ENCODE results near the gene PDCD5. TPM values are rescaled to one million over a fixed set of nuclear protein-coding genes. Genes with fewer than 3 reads are reported as not detected.

Gene PDCD5
- total and polyA plus RNA-seq, 4 donors = 71.2 to 110 (median 81.2) TPM

DNA sequence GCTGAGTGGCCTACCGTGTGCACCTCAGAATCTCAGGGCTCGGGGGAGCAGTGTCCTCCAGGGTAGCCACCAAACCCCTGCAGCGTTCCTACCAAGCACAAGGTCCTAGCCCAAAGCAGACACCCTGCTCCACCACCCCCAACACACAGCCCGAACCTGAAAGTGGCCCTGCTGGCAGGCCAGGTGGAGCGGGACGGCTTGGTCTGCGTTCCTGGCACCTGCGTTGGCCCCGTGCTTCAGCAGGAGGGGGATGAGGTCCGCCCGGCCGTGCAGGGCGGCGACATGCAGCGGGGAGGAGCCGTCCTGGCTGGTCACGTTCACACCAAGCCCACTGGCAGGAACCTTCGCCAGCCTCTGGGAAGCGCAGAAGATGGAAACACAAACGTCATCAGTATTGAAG, 26.5 kb downstream of the PDCD5 start:
- no peaks in the 10 kb centered on the region for H3K9me3 ChIP-seq (ENCODE audit: control insufficient read depth, low read length)
- no peak for ATAC-seq (ENCODE audit: low FRiP score)
- H3K27ac ChIP-seq (ENCODE audit: low read depth in 1 of 2, low read length in 2 of 2) = no peak overlapping the region
- no peak overlapping the region for H3K4me3 ChIP-seq (ENCODE audit: low read length in 2 of 2)
- 96% methylated on average over 20 of the region's 20 CpGs for WGBS, 2 donors
- intact Hi-C loops (cut with DNase I) = no loop called here
- peaks cover 7 to 10% of the 10 kb centered on the region in 2 donors for H3K36me3 ChIP-seq (ENCODE audit: control insufficient read depth in 1 of 2, insufficient read depth in 2 of 2, low read length in 1 of 2)
- H3K4me1 ChIP-seq (ENCODE audit: control insufficient read depth in 1 of 2, insufficient read depth in 2 of 2, low read length in 2 of 2) = no peaks in the 10 kb centered on the region
- H3K27me3 ChIP-seq (ENCODE audit: control insufficient read depth in 1 of 2, insufficient read depth in 2 of 2, low read length in 1 of 2) = no peaks in the 10 kb centered on the region
- no peak for DNase-seq

DNA sequence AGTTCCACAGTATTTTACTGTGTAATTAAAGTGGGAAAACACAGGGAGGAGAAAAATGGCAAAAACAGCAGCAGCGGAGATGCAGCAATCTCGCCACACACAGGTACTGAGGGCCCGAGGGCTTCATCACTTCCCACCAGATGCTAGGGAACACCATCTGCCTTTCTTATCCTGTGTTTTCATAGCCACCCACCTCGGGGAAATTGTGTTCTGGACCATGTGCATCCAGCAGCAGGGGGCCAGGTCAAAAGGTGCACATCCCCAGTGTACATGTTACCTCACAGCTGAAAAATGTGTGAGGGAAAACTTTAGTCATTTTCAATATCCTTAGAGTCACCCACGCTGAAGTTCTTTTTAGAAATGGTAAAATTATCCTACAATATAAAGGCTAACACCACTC, 30.2 kb downstream of the PDCD5 start:
- DNase-seq (no peak), ATAC-seq (ENCODE audit: low FRiP score) (no peak)
- Histone ChIP-seq H3K9me3 (ENCODE audit: control insufficient read depth, low read length) (no peaks in the 10 kb centered on the region), H3K27ac (ENCODE audit: low read depth in 1 of 2, low read length in 2 of 2) (no peak overlapping the region), H3K27me3 (ENCODE audit: control insufficient read depth in 1 of 2, insufficient read depth in 2 of 2, low read length in 1 of 2) (no peaks in the 10 kb centered on the region), H3K4me1 (ENCODE audit: control insufficient read depth in 1 of 2, insufficient read depth in 2 of 2, low read length in 2 of 2) (no peaks in the 10 kb centered on the region), H3K36me3 (ENCODE audit: control insufficient read depth in 1 of 2, insufficient read depth in 2 of 2, low read length in 1 of 2) (peaks cover 10 to 18% of the 10 kb centered on the region in 2 donors), H3K4me3 (ENCODE audit: low read length in 2 of 2) (no peak overlapping the region)
- 74 to 76% methylated on average over 5 of the region's 5 CpGs for WGBS, 2 donors
- intact Hi-C loops (cut with DNase I) = no loop called here

DNA sequence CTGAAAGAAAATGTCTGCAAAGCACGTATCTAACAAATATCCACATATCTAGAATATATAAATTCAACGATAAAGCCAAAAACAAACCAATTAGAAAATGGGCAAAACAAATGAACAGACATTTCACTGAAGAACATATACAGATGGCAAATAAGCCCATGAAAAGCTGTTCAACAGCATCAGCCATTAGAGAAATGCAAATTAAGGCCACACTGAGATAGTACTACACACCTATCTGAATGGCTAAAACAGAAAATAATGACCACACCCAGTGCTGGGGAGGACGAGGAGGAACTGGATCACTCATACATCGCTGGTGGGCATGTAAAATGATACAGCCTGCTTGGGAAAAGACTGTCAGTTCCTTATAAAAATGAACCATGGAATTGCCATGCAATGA, 32.0 kb downstream of the PDCD5 start:
- ATAC-seq (ENCODE audit: low FRiP score) (no peak), DNase-seq (no peak)
- Histone ChIP-seq H3K4me3 (ENCODE audit: low read length in 2 of 2) (no peak overlapping the region), H3K27me3 (ENCODE audit: control insufficient read depth in 1 of 2, insufficient read depth in 2 of 2, low read length in 1 of 2) (no peaks in the 10 kb centered on the region), H3K4me1 (ENCODE audit: control insufficient read depth in 1 of 2, insufficient read depth in 2 of 2, low read length in 2 of 2) (no peaks in the 10 kb centered on the region), H3K9me3 (ENCODE audit: control insufficient read depth, low read length) (no peaks in the 10 kb centered on the region), H3K36me3 (ENCODE audit: control insufficient read depth in 1 of 2, insufficient read depth in 2 of 2, low read length in 1 of 2) (peaks cover 12 to 20% of the 10 kb centered on the region in 2 donors), H3K27ac (ENCODE audit: low read depth in 1 of 2, low read length in 2 of 2) (no peak overlapping the region)
- 71 to 73% methylated on average over 4 of the region's 4 CpGs for WGBS, 2 donors
- intact Hi-C loops (cut with DNase I) = no loop called here

DNA sequence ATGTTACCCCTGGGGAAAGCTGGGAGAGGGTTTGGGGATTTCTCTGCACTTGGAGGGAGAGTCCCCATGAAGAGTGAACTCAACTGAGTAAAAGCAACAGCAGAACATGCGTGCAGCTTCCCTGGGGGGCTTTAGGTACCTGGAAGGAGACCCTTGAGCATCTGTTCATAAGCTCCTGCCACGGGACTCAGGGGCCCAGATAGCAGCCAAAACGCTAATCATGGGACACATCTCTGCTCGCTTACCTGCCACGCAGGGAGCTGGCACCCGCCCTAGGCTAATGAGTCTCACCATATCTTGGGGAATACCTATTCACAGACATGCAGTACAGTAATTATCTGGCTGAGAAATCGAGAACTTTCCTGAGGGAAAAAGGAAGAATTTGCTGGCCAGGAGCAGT, 33.9 kb downstream of the PDCD5 start:
- Histone ChIP-seq H3K9me3 (ENCODE audit: control insufficient read depth, low read length) (no peaks in the 10 kb centered on the region), H3K36me3 (ENCODE audit: control insufficient read depth in 1 of 2, insufficient read depth in 2 of 2, low read length in 1 of 2) (peaks cover 13 to 20% of the 10 kb centered on the region in 2 donors), H3K27me3 (ENCODE audit: control insufficient read depth in 1 of 2, insufficient read depth in 2 of 2, low read length in 1 of 2) (no peaks in the 10 kb centered on the region), H3K27ac (ENCODE audit: low read depth in 1 of 2, low read length in 2 of 2) (no peak overlapping the region), H3K4me1 (ENCODE audit: control insufficient read depth in 1 of 2, insufficient read depth in 2 of 2, low read length in 2 of 2) (no peaks in the 10 kb centered on the region), H3K4me3 (ENCODE audit: low read length in 2 of 2) (no peak overlapping the region)
- WGBS, 2 donors = 94 to 96% methylated on average over 7 of the region's 7 CpGs
- ATAC-seq (ENCODE audit: low FRiP score) (no peak), DNase-seq (peak in 1 of 2 donors; percentile 52)
- intact Hi-C loops (cut with DNase I) = no loop called here

DNA sequence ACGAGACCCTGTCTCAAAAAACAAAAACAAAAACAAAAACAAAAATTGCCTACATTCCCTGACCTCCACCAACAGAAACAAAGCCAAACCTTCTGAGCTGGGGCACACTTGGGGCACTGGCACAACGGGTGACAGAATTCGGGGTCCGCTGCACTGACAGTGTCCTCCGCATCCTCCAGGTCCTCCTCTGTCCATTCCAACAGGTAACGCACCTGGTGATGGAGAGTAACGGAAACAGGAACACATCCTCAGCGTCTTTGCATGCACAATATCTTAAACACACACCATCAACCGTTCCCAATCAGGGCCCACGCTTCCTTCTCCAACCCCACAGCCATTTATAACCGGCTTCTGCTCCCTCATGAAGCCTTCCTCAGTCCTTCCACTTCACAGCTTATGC, 34.6 kb downstream of the PDCD5 start:
- Histone ChIP-seq H3K4me3 (ENCODE audit: low read length in 2 of 2) (no peak overlapping the region), H3K27me3 (ENCODE audit: control insufficient read depth in 1 of 2, insufficient read depth in 2 of 2, low read length in 1 of 2) (no peaks in the 10 kb centered on the region), H3K36me3 (ENCODE audit: control insufficient read depth in 1 of 2, insufficient read depth in 2 of 2, low read length in 1 of 2) (peaks cover 13 to 20% of the 10 kb centered on the region in 2 donors), H3K27ac (ENCODE audit: low read depth in 1 of 2, low read length in 2 of 2) (no peak overlapping the region), H3K9me3 (ENCODE audit: control insufficient read depth, low read length) (no peaks in the 10 kb centered on the region), H3K4me1 (ENCODE audit: control insufficient read depth in 1 of 2, insufficient read depth in 2 of 2, low read length in 2 of 2) (no peaks in the 10 kb centered on the region)
- intact Hi-C loops (cut with DNase I) = no loop called here
- WGBS, 2 donors = 83 to 88% methylated on average over 11 of the region's 11 CpGs
- ATAC-seq (ENCODE audit: low FRiP score) = no peak
- DNase-seq = no peak

DNA sequence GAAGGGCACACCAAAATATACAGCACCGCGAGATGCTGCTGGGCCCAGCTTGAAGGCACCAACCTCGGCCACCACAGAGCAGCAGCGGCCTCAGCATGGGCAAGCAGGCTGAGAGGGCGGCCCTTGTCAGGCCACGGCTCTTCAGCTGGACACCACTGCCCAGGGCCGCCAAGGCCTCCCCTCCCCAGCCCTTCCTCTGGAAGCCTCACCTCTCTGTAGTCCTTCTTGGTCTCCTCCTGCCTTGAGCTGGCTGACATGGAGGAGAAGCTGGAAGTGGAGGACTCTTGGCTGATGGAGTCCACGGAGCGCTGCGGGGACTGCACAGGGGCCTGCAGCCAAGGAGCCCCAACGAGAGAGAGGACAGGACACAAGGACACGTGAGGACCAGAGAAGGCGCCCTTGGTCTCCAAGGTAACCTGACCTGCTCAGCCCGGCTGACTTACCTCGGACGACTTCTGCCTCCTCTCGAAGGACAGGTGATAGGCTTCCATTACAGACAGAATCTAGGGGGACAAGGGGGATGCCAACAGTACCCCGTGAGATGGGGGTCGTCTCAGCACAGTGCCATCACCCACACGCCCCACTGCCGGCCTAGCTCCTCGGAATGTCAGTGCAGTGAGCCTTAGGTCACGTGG, 38.2 kb downstream of the PDCD5 start:
- peak in 1 of 2 donors; percentile 61 for DNase-seq
- H3K4me1 ChIP-seq (ENCODE audit: control insufficient read depth in 1 of 2, insufficient read depth in 2 of 2, low read length in 2 of 2) = no peaks in the 10 kb centered on the region
- no peaks in the 10 kb centered on the region for H3K9me3 ChIP-seq (ENCODE audit: control insufficient read depth, low read length)
- ATAC-seq (ENCODE audit: low FRiP score) = no peak
- intact Hi-C loops (cut with DNase I) = no loop called here
- no peak overlapping the region for H3K4me3 ChIP-seq (ENCODE audit: low read length in 2 of 2)
- H3K36me3 ChIP-seq (ENCODE audit: control insufficient read depth in 1 of 2, insufficient read depth in 2 of 2, low read length in 1 of 2) = peaks cover 8 to 16% of the 10 kb centered on the region in 2 donors
- 90 to 91% methylated on average over 23 of the region's 23 CpGs for WGBS, 2 donors
- H3K27me3 ChIP-seq (ENCODE audit: control insufficient read depth in 1 of 2, insufficient read depth in 2 of 2, low read length in 1 of 2) = no peaks in the 10 kb centered on the region
- H3K27ac ChIP-seq (ENCODE audit: low read depth in 1 of 2, low read length in 2 of 2) = no peak overlapping the region

DNA sequence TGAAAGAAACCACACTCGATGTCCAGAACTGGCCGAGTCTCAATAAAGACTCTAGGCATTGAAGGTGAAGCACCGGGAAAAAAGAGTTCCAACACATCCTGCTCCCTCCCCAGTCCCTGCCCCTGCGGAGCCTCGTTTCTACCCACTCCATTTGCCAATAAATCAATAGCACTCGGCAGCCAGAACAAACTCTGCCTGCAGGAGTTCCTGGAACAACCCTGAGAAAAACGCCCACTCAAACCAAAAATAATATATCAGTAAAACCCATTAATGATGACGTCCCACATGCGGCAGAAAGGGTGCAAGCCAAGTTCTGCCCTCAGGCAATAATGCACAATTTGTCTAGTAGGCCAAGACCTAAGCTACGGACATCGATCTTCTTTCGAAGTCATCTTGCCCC, 41.0 kb downstream of the PDCD5 start:
- intact Hi-C loops (cut with DNase I) = no loop called here
- H3K4me3 ChIP-seq (ENCODE audit: low read length in 2 of 2) = no peak overlapping the region
- DNase-seq (no peak), ATAC-seq (ENCODE audit: low FRiP score) (no peak)
- no peak overlapping the region for H3K27ac ChIP-seq (ENCODE audit: low read depth in 1 of 2, low read length in 2 of 2)
- no peaks in the 10 kb centered on the region for H3K9me3 ChIP-seq (ENCODE audit: control insufficient read depth, low read length)
- no peaks in the 10 kb centered on the region for H3K4me1 ChIP-seq (ENCODE audit: control insufficient read depth in 1 of 2, insufficient read depth in 2 of 2, low read length in 2 of 2)
- WGBS, 2 donors = 50 to 55% methylated on average over 12 of the region's 12 CpGs
- H3K36me3 ChIP-seq (ENCODE audit: control insufficient read depth in 1 of 2, insufficient read depth in 2 of 2, low read length in 1 of 2) = peaks cover 2 to 9% of the 10 kb centered on the region in 2 donors
- H3K27me3 ChIP-seq (ENCODE audit: control insufficient read depth in 1 of 2, insufficient read depth in 2 of 2, low read length in 1 of 2) = no peaks in the 10 kb centered on the region

DNA sequence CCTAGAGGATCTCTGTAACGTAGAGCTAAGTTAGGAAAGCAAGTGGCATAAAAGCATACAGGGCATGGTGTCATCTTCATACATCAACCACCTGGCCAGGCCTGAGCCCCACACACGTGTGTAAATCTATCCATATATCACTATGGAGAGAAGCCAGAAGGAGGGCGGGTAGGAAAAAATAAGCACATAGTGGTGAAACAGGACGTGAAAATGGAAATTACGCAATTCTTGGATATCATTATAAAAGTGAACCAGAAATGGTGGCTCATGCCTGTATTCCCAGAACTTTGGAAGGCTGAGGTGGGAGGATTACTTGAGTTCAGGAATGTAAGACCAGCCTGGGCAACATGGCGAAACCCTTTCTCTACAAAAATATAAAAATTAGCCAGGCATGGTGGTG, 43.4 kb downstream of the PDCD5 start:
- Histone ChIP-seq H3K27ac (ENCODE audit: low read depth in 1 of 2, low read length in 2 of 2) (no peak overlapping the region), H3K36me3 (ENCODE audit: control insufficient read depth in 1 of 2, insufficient read depth in 2 of 2, low read length in 1 of 2) (peaks cover 0 to 10% of the 10 kb centered on the region in 2 donors), H3K27me3 (ENCODE audit: control insufficient read depth in 1 of 2, insufficient read depth in 2 of 2, low read length in 1 of 2) (no peaks in the 10 kb centered on the region), H3K4me1 (ENCODE audit: control insufficient read depth in 1 of 2, insufficient read depth in 2 of 2, low read length in 2 of 2) (no peaks in the 10 kb centered on the region), H3K4me3 (ENCODE audit: low read length in 2 of 2) (no peak overlapping the region), H3K9me3 (ENCODE audit: control insufficient read depth, low read length) (no peaks in the 10 kb centered on the region)
- ATAC-seq (ENCODE audit: low FRiP score) (no peak), DNase-seq (no peak)
- 90 to 91% methylated on average over 6 of the region's 6 CpGs for WGBS, 2 donors
- intact Hi-C loops (cut with DNase I) = no loop called here

DNA sequence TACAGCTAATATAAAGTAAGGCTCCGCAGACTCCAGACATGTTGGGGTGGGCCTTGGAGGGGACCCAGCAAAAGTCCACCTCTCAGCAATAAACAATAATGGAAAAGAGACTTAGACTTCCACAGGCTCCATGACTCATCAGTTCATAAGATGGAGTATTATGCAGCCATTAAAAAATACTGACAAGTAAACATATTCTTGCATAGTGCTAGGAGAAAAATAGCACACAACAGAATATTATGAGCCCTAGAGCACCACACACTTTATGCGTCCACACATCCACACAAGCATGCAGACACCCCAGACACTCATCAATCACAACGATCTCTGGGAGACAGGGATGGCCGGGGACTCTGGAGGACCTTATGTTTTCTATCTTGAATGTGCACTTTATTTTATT, 46.0 kb downstream of the PDCD5 start:
- no peak overlapping the region for H3K4me3 ChIP-seq (ENCODE audit: low read length in 2 of 2)
- intact Hi-C loops (cut with DNase I) = no loop called here
- peaks cover 0 to 13% of the 10 kb centered on the region in 2 donors for H3K36me3 ChIP-seq (ENCODE audit: control insufficient read depth in 1 of 2, insufficient read depth in 2 of 2, low read length in 1 of 2)
- WGBS, 2 donors = 92 to 96% methylated on average over 4 of the region's 4 CpGs
- no peak overlapping the region for H3K27ac ChIP-seq (ENCODE audit: low read depth in 1 of 2, low read length in 2 of 2)
- DNase-seq = no peak
- H3K4me1 ChIP-seq (ENCODE audit: control insufficient read depth in 1 of 2, insufficient read depth in 2 of 2, low read length in 2 of 2) = no peaks in the 10 kb centered on the region
- H3K9me3 ChIP-seq (ENCODE audit: control insufficient read depth, low read length) = no peaks in the 10 kb centered on the region
- H3K27me3 ChIP-seq (ENCODE audit: control insufficient read depth in 1 of 2, insufficient read depth in 2 of 2, low read length in 1 of 2) = no peaks in the 10 kb centered on the region
- ATAC-seq (ENCODE audit: low FRiP score) = no peak
